ENCODE measurements around the gene IL9R. TPM values are rescaled to one million over a fixed set of nuclear protein-coding genes. Genes with fewer than 3 reads are reported as not detected.

The IL9R gene
- total RNA-seq, 1 experiment from 2014 or later = 1.4 TPM

DNA sequence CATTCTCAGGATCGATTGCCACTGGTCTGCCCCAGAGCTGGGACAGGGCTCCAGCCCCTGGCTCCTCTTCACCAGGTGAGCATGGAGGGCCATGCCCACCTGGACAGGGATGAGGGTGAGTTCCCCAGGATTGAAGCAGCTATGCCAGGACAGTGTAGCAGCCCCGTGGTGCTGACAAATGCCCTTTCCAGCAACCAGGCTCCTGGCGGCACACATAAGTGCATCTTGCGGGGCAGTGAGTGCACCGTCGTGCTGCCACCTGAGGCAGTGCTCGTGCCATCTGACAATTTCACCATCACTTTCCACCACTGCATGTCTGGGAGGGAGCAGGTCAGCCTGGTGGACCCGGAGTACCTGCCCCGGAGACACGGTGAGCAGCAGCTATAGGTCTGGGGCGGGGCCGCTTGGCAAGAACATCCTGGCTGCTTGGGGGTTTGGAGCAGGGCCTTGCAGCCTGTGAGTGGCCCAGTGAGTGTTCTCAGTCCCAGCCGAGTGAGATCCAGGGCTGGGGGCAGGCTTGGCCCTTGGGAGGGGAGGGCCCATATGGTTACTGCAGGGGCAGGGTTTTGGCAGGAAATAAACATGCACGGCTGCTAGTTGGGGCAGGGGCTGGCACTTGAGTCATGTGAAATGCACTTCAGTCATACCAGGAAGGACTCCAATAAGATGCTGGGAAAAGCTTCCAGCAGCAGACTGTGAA, 6.1 kb downstream of the IL9R start:
- Histone ChIP-seq H3K79me2 (ENCODE audit: insufficient read depth, low read length) (no peaks in the 10 kb centered on the region), H3K4me1 (ENCODE audit: control insufficient read depth in 1 of 2, insufficient read depth in 2 of 2, low read length in 2 of 2) (no peaks in the 10 kb centered on the region), H3K4me3 (replicated peaks in 1 of 2; ENCODE audit: low read depth in 1 of 2, low read length in 2 of 2) (no peak overlapping the region), H3K4me2 (ENCODE audit: low read length) (no peak overlapping the region), H3K9me2 (ENCODE audit: insufficient read depth) (no peaks in the 10 kb centered on the region), H3K9ac (ENCODE audit: low read length) (no peak overlapping the region), H3K27me3 (ENCODE audit: insufficient read depth, low read length) (no peaks in the 10 kb centered on the region), H3K36me3 (ENCODE audit: control insufficient read depth in 1 of 2, insufficient read depth in 2 of 2, low read length in 2 of 2) (no peaks in the 10 kb centered on the region), H2AFZ (ENCODE audit: low read depth, low read length, poor library complexity, severe bottlenecking) (no peak overlapping the region), H3K9me3 (ENCODE audit: control insufficient read depth in 1 of 2, insufficient read depth in 1 of 2, low read depth in 1 of 2, low read length in 2 of 2) (no peaks in the 10 kb centered on the region), H3K27ac (ENCODE audit: low read depth, low read length) (no peak overlapping the region), H4K20me1 (ENCODE audit: insufficient read depth) (no peaks in the 10 kb centered on the region)
- intact Hi-C loops (cut with micrococcal nuclease) = no loop called here
- no TSS peak for BruUV-seq (replicated peaks)
- ATAC-seq (no peak), DNase-seq (ENCODE audit: low read depth, low spot score) (no peak)
- no peak for TF ChIP-seq CBX3 (IDR thresholded peaks at IDR 0.05; ENCODE audit: low read depth)
- no peak for TF ChIP-seq EZH2 (IDR thresholded peaks at IDR 0.05)
- no peak for TF ChIP-seq ELF1 (IDR thresholded peaks at IDR 0.05; ENCODE audit: borderline replicate concordance, low read depth)
- TF ChIP-seq ZNF274 (IDR thresholded peaks at IDR 0.05; ENCODE audit: low read depth, low read length) = no peak
- POLR2A ChIA-PET = no interaction called here
- RAD21 ChIA-PET (ENCODE audit: low non-redundant PET in 1 of 2, low total read pairs in 2 of 2, uncharacterized antibody in 2 of 2, unreplicated experiment in 2 of 2) = no interaction called here
- CTCF ChIA-PET = no interaction called here

GRCh38 chrX:156004256-156004655, 6.8 kb downstream of the IL9R start:
- no peaks in the 10 kb centered on the region for H3K27me3 ChIP-seq (ENCODE audit: insufficient read depth, low read length)
- TF ChIP-seq ELF1 (IDR thresholded peaks at IDR 0.05; ENCODE audit: borderline replicate concordance, low read depth) (no peak), JUND (IDR thresholded peaks at IDR 0.05) (no peak), ZFX (IDR thresholded peaks at IDR 0.05) (no peak), POLR2AphosphoS5 (IDR thresholded peaks at IDR 0.05; ENCODE audit: low read depth, low read length) (no peak), SIN3A (IDR thresholded peaks at IDR 0.05; ENCODE audit: low read depth) (no peak), EZH2phosphoT487 (IDR thresholded peaks at IDR 0.05; ENCODE audit: borderline replicate concordance) (no peak), TCF7L2 (IDR thresholded peaks at IDR 0.05; ENCODE audit: borderline replicate concordance, extremely low read depth, insufficient read depth, insufficient read length) (no peak)
- TF ChIP-seq, protein P1, sequence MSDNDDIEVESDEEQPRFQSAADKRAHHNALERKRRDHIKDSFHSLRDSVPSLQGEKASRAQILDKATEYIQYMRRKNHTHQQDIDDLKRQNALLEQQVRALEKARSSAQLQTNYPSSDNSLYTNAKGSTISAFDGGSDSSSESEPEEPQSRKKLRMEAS (IDR thresholded peaks at IDR 0.05) = no peak
- TF ChIP-seq, protein P2, sequence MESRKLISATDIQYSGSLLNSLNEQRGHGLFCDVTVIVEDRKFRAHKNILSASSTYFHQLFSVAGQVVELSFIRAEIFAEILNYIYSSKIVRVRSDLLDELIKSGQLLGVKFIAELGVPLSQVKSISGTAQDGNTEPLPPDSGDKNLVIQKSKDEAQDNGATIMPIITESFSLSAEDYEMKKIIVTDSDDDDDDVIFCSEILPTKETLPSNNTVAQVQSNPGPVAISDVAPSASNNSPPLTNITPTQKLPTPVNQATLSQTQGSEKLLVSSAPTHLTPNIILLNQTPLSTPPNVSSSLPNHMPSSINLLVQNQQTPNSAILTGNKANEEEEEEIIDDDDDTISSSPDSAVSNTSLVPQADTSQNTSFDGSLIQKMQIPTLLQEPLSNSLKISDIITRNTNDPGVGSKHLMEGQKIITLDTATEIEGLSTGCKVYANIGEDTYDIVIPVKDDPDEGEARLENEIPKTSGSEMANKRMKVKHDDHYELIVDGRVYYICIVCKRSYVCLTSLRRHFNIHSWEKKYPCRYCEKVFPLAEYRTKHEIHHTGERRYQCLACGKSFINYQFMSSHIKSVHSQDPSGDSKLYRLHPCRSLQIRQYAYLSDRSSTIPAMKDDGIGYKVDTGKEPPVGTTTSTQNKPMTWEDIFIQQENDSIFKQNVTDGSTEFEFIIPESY (IDR thresholded peaks at IDR 0.05; ENCODE audit: extremely low read depth, insufficient replicate concordance, low read length) = no peak
- TF ChIP-seq, protein P3, sequence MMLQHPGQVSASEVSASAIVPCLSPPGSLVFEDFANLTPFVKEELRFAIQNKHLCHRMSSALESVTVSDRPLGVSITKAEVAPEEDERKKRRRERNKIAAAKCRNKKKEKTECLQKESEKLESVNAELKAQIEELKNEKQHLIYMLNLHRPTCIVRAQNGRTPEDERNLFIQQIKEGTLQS (IDR thresholded peaks at IDR 0.05) = no peak
- no peaks in the 10 kb centered on the region for H3K9me2 ChIP-seq (ENCODE audit: insufficient read depth)
- no peaks in the 10 kb centered on the region for H3K79me2 ChIP-seq (ENCODE audit: insufficient read depth, low read length)
- DNase-seq (ENCODE audit: low read depth, low spot score) (no peak), ATAC-seq (no peak)
- H3K9ac ChIP-seq (ENCODE audit: low read length) = no peak overlapping the region
- intact Hi-C loops (cut with micrococcal nuclease) = no loop called here
- ChIA-PET POLR2A (no interaction called here), RAD21 (ENCODE audit: low non-redundant PET in 1 of 2, low total read pairs in 2 of 2, uncharacterized antibody in 2 of 2, unreplicated experiment in 2 of 2) (no interaction called here), CTCF (no interaction called here)
- no peaks in the 10 kb centered on the region for H3K4me1 ChIP-seq (ENCODE audit: control insufficient read depth in 1 of 2, insufficient read depth in 2 of 2, low read length in 2 of 2)
- no peak overlapping the region for H3K4me3 ChIP-seq (replicated peaks in 1 of 2; ENCODE audit: low read depth in 1 of 2, low read length in 2 of 2)
- no peak overlapping the region for H3K27ac ChIP-seq (ENCODE audit: low read depth, low read length)
- H2AFZ ChIP-seq (ENCODE audit: low read depth, low read length, poor library complexity, severe bottlenecking) = no peak overlapping the region
- no peaks in the 10 kb centered on the region for H4K20me1 ChIP-seq (ENCODE audit: insufficient read depth)
- no peaks in the 10 kb centered on the region for H3K9me3 ChIP-seq (ENCODE audit: control insufficient read depth in 1 of 2, insufficient read depth in 1 of 2, low read depth in 1 of 2, low read length in 2 of 2)
- H3K4me2 ChIP-seq (ENCODE audit: low read length) = no peak overlapping the region
- no TSS peak for BruUV-seq (replicated peaks)
- no peaks in the 10 kb centered on the region for H3K36me3 ChIP-seq (ENCODE audit: control insufficient read depth in 1 of 2, insufficient read depth in 2 of 2, low read length in 2 of 2)

Measured in HCT116 (cell line).